ENCODE data around the gene SIRPA. TPM values are rescaled to one million over a fixed set of nuclear protein-coding genes. Genes with fewer than 3 reads are reported as not detected.

SIRPA gene
- polyA plus RNA-seq, 1 donor (not counting 4 experiments of a cell fraction or from before 2014, with no cell fraction given) = 23.7 TPM

DNA sequence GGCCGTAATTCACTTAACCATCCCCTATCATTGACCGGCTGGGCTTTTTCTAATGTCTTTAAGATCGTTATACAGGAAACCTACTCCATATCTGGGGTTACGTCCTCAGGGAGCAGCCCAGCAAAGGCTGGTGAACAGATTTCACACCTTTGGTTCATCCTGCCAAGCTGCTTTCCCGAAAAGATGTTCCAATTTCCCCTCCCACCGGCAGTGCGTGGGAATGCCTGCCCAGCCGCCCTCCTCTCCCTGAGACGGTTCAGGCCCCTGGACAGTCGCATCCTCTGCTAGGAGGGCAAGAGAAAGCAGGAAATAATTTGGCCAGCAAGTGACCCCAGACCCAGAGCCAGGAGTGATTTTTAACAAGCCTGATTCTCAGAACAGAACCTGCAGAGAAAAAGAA is 16.3 kb downstream of the SIRPA start:
- Histone ChIP-seq H3K36me3 (ENCODE audit: control insufficient read depth in 2 of 2, extremely low read depth in 1 of 2, insufficient read depth in 2 of 2, low read length in 2 of 2) (peaks cover 11 to 27% of the 10 kb centered on the region in 2 experiments), H3K4me3 (ENCODE audit: control insufficient read depth in 2 of 3, extremely low read depth in 1 of 3, insufficient read depth in 2 of 3, low read depth in 1 of 3, low read length in 3 of 3) (peak overlapping the region in 2 of 3 experiments; percentile 25 to 41), H3K9me3 (ENCODE audit: control insufficient read depth, low read depth, low read length) (no peaks in the 10 kb centered on the region), H3K9ac (ENCODE audit: control insufficient read depth, extremely low read depth, insufficient read depth, low read length) (peak overlapping the region; percentile 69), H3K27ac (ENCODE audit: control insufficient read depth, insufficient read depth, low read length) (peak overlapping the region; percentile 72), H4K20me1 (ENCODE audit: control insufficient read depth, extremely low read depth, insufficient read depth, low read length) (peaks cover 7% of the 10 kb centered on the region), H3K4me2 (ENCODE audit: control insufficient read depth, extremely low read depth, insufficient read depth, low read depth, low read length) (peak overlapping the region; percentile 71), H3K4me1 (ENCODE audit: control insufficient read depth, extremely low read depth, insufficient read depth, low read length) (peaks cover 29% of the 10 kb centered on the region), H2AFZ (ENCODE audit: control insufficient read depth, low read length) (no peak overlapping the region), H3K79me2 (ENCODE audit: control insufficient read depth, insufficient read depth, low read length) (peaks cover 51% of the 10 kb centered on the region), H3K9me1 (ENCODE audit: control insufficient read depth, extremely low read depth, insufficient read depth, low read length) (peaks cover 6% of the 10 kb centered on the region), H3K27me3 (ENCODE audit: control insufficient read depth, extremely low read depth, insufficient read depth, low read length) (no peaks in the 10 kb centered on the region)
- dilution Hi-C loops (cut with MboI; ENCODE audit: extremely low pct_ligation_motif_present, low sequenced_read_pairs) = no loop called here
- no peak for TF ChIP-seq EZH2 (IDR thresholded peaks at IDR 0.05; ENCODE audit: low read length)
- TF ChIP-seq, protein P1, sequence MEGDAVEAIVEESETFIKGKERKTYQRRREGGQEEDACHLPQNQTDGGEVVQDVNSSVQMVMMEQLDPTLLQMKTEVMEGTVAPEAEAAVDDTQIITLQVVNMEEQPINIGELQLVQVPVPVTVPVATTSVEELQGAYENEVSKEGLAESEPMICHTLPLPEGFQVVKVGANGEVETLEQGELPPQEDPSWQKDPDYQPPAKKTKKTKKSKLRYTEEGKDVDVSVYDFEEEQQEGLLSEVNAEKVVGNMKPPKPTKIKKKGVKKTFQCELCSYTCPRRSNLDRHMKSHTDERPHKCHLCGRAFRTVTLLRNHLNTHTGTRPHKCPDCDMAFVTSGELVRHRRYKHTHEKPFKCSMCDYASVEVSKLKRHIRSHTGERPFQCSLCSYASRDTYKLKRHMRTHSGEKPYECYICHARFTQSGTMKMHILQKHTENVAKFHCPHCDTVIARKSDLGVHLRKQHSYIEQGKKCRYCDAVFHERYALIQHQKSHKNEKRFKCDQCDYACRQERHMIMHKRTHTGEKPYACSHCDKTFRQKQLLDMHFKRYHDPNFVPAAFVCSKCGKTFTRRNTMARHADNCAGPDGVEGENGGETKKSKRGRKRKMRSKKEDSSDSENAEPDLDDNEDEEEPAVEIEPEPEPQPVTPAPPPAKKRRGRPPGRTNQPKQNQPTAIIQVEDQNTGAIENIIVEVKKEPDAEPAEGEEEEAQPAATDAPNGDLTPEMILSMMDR (optimal IDR thresholded peaks at IDR 0.05 in 1 of 3, IDR thresholded peaks at IDR 0.05 in 1 of 3, conservative IDR thresholded peaks at IDR 0.05 in 1 of 3; ENCODE audit: extremely low read depth in 1 of 3, insufficient read depth in 2 of 3, low read length in 3 of 3) = peak in 2 of 3 experiments; percentile 13 to 40
- FAIRE-seq (peak; percentile 20), DNase-seq (ENCODE audit: low read depth, low spot score) (no peak)

- peaks cover 25% of the 10 kb centered on the region for H3K4me1 ChIP-seq (ENCODE audit: control insufficient read depth, extremely low read depth, insufficient read depth, low read length)
- H3K36me3 ChIP-seq (ENCODE audit: control insufficient read depth in 2 of 2, extremely low read depth in 1 of 2, insufficient read depth in 2 of 2, low read length in 2 of 2) = peaks cover 12 to 32% of the 10 kb centered on the region in 2 experiments
- peak; percentile 94 for FAIRE-seq
- DNase-seq (ENCODE audit: low read depth, low spot score) = peak; percentile 58
- no peaks in the 10 kb centered on the region for H3K9me3 ChIP-seq (ENCODE audit: control insufficient read depth, low read depth, low read length)
- H2AFZ ChIP-seq (ENCODE audit: control insufficient read depth, low read length) = no peak overlapping the region
- H3K79me2 ChIP-seq (ENCODE audit: control insufficient read depth, insufficient read depth, low read length) = peaks cover 46% of the 10 kb centered on the region
- H4K20me1 ChIP-seq (ENCODE audit: control insufficient read depth, extremely low read depth, insufficient read depth, low read length) = peaks cover 7% of the 10 kb centered on the region
- no peaks in the 10 kb centered on the region for H3K27me3 ChIP-seq (ENCODE audit: control insufficient read depth, extremely low read depth, insufficient read depth, low read length)
- TF ChIP-seq, protein P1 (optimal IDR thresholded peaks at IDR 0.05 in 1 of 3, IDR thresholded peaks at IDR 0.05 in 1 of 3, conservative IDR thresholded peaks at IDR 0.05 in 1 of 3; ENCODE audit: extremely low read depth in 1 of 3, insufficient read depth in 2 of 3, low read length in 3 of 3) = peak; percentile 7 to 38 (median 19)
- TF ChIP-seq EZH2 (IDR thresholded peaks at IDR 0.05; ENCODE audit: low read length) = no peak
- H3K9ac ChIP-seq (ENCODE audit: control insufficient read depth, extremely low read depth, insufficient read depth, low read length) = peak overlapping the region; percentile 69
- peak overlapping the region; percentile 71 for H3K4me2 ChIP-seq (ENCODE audit: control insufficient read depth, extremely low read depth, insufficient read depth, low read depth, low read length)
- H3K9me1 ChIP-seq (ENCODE audit: control insufficient read depth, extremely low read depth, insufficient read depth, low read length) = peaks cover 6% of the 10 kb centered on the region
- dilution Hi-C loops (cut with MboI; ENCODE audit: extremely low pct_ligation_motif_present, low sequenced_read_pairs) = no loop called here
- H3K27ac ChIP-seq (ENCODE audit: control insufficient read depth, insufficient read depth, low read length) = peak overlapping the region; percentile 72
- H3K4me3 ChIP-seq (ENCODE audit: control insufficient read depth in 2 of 3, extremely low read depth in 1 of 3, insufficient read depth in 2 of 3, low read depth in 1 of 3, low read length in 3 of 3) = peak overlapping the region in 2 of 3 experiments; percentile 28 to 41
Measured at GRCh38 chr20:1912053-1912452, 16.8 kb downstream of the SIRPA start.
